ENCODE measurements around the gene HDAC4. TPM values are rescaled to one million over a fixed set of nuclear protein-coding genes. Genes with fewer than 3 reads are reported as not detected.

The HDAC4 gene
- total RNA-seq, 1 experiment from 2014 or later = 40.1 TPM

DNA sequence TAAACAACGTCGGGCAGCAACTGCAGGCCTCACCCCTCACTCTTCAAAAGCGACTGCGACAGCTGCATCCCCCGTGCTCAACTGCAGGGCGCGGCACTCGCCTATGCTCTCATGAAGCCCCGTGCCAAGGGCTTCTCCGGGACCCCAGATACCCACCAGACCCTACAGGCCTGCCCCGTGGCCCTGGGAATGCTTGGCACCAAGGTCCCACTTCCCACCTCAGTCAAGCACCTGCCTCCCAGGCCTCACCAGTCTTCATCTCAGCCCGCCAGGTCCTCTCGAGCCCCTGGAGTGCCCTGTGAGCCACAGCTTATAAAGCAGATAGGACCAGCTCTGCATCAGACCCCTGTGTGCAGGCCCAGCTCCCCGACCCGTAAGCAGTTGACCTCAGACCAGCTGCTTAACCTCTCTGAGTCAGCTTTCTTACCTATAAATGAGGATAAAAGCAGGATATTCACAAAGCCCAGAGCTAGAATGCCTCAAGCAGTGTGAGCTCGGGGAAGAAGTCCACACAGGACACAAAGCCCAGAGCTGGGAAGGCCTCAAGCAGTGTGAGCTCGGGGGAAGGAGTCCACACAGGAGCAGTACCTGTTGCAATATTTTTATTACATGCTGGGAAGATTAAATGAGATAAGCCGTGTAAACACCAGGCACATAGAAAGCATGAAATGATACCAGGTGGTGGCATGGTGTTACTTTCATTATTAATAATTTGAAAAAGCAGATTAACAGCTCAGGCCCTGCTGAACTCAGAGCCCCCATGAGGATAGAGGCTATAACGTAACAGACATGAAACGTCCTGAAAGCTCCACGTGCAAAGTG lies 96.9 kb downstream of the HDAC4 start:
- ChIA-PET CTCF (no interaction called here), POLR2A (interaction anchor here (0.7 kb wide), 1 partner anchor 82 kb away, joined by 4 read pairs; no protein-coding TSS in a partner anchor)
- Histone ChIP-seq H3K27ac (ENCODE audit: low read length) (no peak overlapping the region; the same call in none of the 2 replicates), H3K4me3 (ENCODE audit: low read depth in 2 of 2, low read length in 2 of 2) (no peak overlapping the region), H3K27me3 (ENCODE audit: control insufficient read depth, insufficient read depth, low read length) (no peaks in the 10 kb centered on the region), H3K9me3 (ENCODE audit: control insufficient read depth, insufficient read depth, low read depth, low read length) (no peaks in the 10 kb centered on the region), H3K36me3 (ENCODE audit: control insufficient read depth, insufficient read depth, low read length) (no peaks in the 10 kb centered on the region), H3K4me1 (ENCODE audit: control insufficient read depth, insufficient read depth, low read length) (peaks cover 15% of the 10 kb centered on the region)
- in situ Hi-C loops (cut with HindIII; ENCODE audit: low pct_unique_long_range_greater_than_20kb, low sequenced_read_pairs) (no loop called here), intact Hi-C loops (cut with micrococcal nuclease; ENCODE audit: unreplicated experiment) (no loop called here)
- no peak for ATAC-seq
- DNase-seq (ENCODE audit: low read depth, low spot score) = no peak
- TF ChIP-seq, protein P1, sequence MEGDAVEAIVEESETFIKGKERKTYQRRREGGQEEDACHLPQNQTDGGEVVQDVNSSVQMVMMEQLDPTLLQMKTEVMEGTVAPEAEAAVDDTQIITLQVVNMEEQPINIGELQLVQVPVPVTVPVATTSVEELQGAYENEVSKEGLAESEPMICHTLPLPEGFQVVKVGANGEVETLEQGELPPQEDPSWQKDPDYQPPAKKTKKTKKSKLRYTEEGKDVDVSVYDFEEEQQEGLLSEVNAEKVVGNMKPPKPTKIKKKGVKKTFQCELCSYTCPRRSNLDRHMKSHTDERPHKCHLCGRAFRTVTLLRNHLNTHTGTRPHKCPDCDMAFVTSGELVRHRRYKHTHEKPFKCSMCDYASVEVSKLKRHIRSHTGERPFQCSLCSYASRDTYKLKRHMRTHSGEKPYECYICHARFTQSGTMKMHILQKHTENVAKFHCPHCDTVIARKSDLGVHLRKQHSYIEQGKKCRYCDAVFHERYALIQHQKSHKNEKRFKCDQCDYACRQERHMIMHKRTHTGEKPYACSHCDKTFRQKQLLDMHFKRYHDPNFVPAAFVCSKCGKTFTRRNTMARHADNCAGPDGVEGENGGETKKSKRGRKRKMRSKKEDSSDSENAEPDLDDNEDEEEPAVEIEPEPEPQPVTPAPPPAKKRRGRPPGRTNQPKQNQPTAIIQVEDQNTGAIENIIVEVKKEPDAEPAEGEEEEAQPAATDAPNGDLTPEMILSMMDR (IDR thresholded peaks at IDR 0.05) = no peak
- TF ChIP-seq POLR2AphosphoS5 (IDR thresholded peaks at IDR 0.05; ENCODE audit: low read depth, low read length) (no peak), TCF7L2 (IDR thresholded peaks at IDR 0.05; ENCODE audit: low read depth, low read length) (no peak), SIN3A (IDR thresholded peaks at IDR 0.05; ENCODE audit: borderline replicate concordance, insufficient read depth, low read depth, low read length) (no peak)
- TF ChIP-seq, protein P2, sequence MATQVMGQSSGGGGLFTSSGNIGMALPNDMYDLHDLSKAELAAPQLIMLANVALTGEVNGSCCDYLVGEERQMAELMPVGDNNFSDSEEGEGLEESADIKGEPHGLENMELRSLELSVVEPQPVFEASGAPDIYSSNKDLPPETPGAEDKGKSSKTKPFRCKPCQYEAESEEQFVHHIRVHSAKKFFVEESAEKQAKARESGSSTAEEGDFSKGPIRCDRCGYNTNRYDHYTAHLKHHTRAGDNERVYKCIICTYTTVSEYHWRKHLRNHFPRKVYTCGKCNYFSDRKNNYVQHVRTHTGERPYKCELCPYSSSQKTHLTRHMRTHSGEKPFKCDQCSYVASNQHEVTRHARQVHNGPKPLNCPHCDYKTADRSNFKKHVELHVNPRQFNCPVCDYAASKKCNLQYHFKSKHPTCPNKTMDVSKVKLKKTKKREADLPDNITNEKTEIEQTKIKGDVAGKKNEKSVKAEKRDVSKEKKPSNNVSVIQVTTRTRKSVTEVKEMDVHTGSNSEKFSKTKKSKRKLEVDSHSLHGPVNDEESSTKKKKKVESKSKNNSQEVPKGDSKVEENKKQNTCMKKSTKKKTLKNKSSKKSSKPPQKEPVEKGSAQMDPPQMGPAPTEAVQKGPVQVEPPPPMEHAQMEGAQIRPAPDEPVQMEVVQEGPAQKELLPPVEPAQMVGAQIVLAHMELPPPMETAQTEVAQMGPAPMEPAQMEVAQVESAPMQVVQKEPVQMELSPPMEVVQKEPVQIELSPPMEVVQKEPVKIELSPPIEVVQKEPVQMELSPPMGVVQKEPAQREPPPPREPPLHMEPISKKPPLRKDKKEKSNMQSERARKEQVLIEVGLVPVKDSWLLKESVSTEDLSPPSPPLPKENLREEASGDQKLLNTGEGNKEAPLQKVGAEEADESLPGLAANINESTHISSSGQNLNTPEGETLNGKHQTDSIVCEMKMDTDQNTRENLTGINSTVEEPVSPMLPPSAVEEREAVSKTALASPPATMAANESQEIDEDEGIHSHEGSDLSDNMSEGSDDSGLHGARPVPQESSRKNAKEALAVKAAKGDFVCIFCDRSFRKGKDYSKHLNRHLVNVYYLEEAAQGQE (IDR thresholded peaks at IDR 0.05; ENCODE audit: insufficient read depth in 1 of 2, low read depth in 2 of 2, low read length in 1 of 2) = no peak
- BruUV-seq (replicated peaks) = no TSS peak

DNA sequence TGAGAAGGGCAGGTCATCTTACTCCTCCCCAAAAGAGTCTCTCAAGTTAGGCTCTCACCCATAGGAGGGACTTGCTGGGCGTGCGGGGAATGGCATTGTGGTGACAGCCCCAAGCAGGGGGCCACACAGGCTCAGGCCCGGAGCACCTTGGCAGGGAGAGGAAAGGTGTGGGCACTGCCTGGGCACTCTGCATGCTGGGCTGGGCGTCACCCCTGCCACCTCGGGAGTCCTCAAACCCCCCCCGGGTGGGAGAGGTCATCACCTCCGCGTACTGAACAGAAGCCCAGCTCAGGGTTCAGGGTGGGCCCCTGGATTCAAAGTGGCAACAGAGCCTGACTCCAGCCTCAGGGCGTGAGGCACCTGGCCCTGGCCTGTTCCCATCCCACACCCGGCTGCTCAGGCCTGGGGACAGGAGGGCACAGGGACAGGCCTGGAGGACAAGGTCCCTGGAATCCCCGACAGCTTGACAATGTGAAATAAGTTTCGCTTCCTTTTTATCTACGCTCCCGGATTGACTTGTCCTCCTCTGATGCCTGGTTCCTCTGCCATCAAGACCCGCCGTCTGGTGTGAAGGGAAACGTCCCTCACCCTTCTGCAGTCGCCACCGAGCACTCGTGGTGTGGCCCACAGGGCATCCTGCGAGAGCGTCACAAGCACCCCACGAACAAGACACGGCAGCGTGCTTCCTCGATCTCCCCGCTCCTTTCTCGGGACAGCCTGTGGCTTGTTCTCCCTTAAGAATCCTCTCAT lies 97.8 kb downstream of the HDAC4 start:
- H3K9me3 ChIP-seq (ENCODE audit: control insufficient read depth, insufficient read depth, low read depth, low read length) = no peaks in the 10 kb centered on the region
- H3K27ac ChIP-seq (ENCODE audit: low read length) = no peak overlapping the region
- no peak for TF ChIP-seq TCF7L2 (IDR thresholded peaks at IDR 0.05; ENCODE audit: low read depth, low read length)
- TF ChIP-seq POLR2AphosphoS5 (IDR thresholded peaks at IDR 0.05; ENCODE audit: low read depth, low read length) = no peak
- TF ChIP-seq SIN3A (IDR thresholded peaks at IDR 0.05; ENCODE audit: borderline replicate concordance, insufficient read depth, low read depth, low read length) = no peak
- TF ChIP-seq, protein P2 (IDR thresholded peaks at IDR 0.05; ENCODE audit: insufficient read depth in 1 of 2, low read depth in 2 of 2, low read length in 1 of 2) = no peak
- TF ChIP-seq, protein P1 (IDR thresholded peaks at IDR 0.05) = no peak
- no peak overlapping the region for H3K4me3 ChIP-seq (ENCODE audit: low read depth in 2 of 2, low read length in 2 of 2)
- BruUV-seq (replicated peaks) = no TSS peak
- H3K36me3 ChIP-seq (ENCODE audit: control insufficient read depth, insufficient read depth, low read length) = no peaks in the 10 kb centered on the region
- in situ Hi-C loops (cut with HindIII; ENCODE audit: low pct_unique_long_range_greater_than_20kb, low sequenced_read_pairs) (no loop called here), intact Hi-C loops (cut with micrococcal nuclease; ENCODE audit: unreplicated experiment) (no loop called here)
- no peak for DNase-seq (ENCODE audit: low read depth, low spot score)
- ATAC-seq = no peak
- no peaks in the 10 kb centered on the region for H3K27me3 ChIP-seq (ENCODE audit: control insufficient read depth, insufficient read depth, low read length)
- ChIA-PET CTCF (no interaction called here), POLR2A (no interaction called here)
- peaks cover 21% of the 10 kb centered on the region for H3K4me1 ChIP-seq (ENCODE audit: control insufficient read depth, insufficient read depth, low read length)
